ENCODE results near the gene MED20.

MED20 gene, protein sequence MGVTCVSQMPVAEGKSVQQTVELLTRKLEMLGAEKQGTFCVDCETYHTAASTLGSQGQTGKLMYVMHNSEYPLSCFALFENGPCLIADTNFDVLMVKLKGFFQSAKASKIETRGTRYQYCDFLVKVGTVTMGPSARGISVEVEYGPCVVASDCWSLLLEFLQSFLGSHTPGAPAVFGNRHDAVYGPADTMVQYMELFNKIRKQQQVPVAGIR

DNA sequence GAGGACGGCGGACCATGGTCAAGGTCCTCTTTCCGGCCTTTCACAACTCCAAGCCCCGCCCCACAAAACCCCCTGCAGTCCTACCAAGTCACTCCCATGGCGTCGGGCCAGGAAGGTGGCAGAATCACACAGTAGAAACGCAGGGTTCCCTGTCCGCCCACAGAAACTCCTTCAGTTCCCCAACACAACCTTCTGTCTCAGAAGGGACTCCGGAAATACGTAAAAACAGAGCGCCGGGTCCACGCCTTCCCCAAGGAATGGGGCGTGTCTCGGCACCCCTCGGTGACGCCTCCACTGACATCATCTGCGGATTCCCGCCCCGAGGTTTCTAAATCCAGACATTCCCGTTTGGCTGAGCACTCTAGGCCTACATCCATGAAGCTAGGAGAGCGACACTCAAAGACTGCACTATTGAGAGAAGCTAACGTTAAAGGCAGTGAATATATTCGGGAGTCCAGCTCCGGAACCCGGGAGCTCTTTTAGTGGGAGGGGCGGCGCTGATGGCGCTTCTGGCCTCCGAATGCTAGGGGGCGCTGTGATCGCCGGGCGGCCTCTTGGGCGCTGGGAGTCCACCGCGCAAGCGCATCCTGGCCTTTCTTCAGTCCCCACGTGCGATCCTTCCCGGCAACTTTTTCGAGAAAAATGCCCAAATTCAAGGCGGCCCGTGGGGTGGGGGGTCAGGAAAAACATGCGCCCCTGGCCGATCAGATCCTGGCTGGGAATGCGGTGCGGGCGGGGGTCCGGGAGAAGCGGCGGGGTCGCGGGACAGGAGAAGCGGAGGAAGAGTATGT lies at the start of gene MED20, which contains the start of gene BYSL:
MED20 (minus strand) TSS at position 219 of the 791 bp plus-strand sequence; CDS start at position 98, 121 bp downstream.
BYSL (plus strand) TSS at position 579 of the 791 bp plus-strand sequence; CDS start at position 643, 64 bp downstream.
- Mint-ChIP-seq H3K36me3 (ENCODE audit: low read depth) (peaks cover 29% of the 10 kb centered on the region), H3K4me1 (ENCODE audit: low read depth) (peaks cover 45% of the 10 kb centered on the region), H3K9me3 (no peaks in the 10 kb centered on the region), H3K27ac (peak within 1 kb of the TSS; percentile 99), H3K27me3 (ENCODE audit: low read depth) (no peaks in the 10 kb centered on the region), H3K4me3 (peak within 1 kb of the TSS; percentile 97)

DNA sequence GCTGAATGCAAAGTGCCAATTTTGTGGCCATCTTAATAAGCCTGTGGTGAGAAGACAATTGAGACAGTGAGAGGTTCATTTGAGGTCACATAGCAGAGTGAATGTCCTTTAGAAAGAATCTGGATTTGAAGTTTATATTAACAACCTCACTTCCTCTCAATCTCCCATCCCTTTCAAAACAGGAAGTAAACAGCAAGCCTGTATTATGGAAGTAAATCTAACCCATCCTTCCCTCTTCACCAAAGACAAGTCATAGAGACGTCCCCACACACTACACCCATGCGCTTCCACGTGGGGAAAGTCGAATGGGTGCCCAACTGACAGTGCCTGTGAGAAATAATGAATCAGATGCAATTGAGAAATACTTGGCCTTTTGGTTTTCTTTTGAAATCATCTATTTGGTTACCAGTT lies 49.5 kb upstream of the MED20 start:
- Mint-ChIP-seq H3K4me3 (peak overlapping the region; percentile 33), H3K27me3 (ENCODE audit: low read depth) (no peaks in the 10 kb centered on the region), H3K4me1 (ENCODE audit: low read depth) (peaks cover 19% of the 10 kb centered on the region), H3K36me3 (ENCODE audit: low read depth) (peaks cover 4% of the 10 kb centered on the region), H3K9me3 (no peaks in the 10 kb centered on the region), H3K27ac (peak overlapping the region; percentile 85)

DNA sequence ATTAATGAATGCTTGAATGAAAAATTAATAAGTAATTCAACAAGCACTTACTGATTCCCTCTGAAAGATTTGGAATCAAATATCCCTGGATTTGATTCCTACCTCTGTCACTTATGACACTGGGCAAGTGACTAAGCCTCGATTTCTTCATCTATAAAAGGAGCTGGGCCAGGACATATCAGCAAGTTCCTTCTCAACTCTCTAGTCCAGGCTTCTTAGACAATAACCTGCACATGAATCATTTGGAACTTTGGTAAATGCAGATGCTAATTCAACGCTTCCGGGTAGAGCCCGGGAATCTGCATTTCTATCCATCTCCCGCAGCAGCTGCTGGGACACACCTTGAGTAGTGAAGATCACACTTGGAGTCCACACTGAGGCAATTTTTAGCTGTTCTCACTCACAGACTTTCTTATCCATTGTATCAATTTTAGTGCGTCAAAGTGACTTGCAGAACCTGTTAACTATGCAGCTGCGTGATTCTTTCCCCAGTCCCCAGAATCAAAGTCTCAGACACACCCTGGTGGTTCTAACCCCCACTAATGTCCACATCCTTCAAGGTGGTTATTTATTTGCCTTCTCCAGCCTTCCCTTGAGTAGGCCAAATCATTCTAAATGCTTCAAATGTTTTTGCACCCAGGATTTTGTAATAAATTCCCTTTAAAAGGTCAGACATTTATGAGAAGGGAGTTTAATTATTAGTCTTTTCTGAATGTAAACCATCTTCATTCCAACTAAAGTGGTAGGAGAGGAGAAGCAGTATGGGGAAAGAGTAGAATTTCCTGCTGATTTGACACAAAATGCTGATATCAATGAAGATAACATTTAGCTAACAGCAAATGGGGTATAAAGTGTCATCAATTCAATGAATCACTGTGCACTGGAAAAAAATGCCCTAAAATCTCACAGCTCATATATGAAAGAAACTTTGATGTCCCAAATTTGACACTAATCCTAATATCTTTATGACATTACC lies 46.7 kb upstream of the MED20 start:
- H3K27ac Mint-ChIP-seq = no peak overlapping the region
- peaks cover 33% of the 10 kb centered on the region for H3K4me1 Mint-ChIP-seq (ENCODE audit: low read depth)

DNA sequence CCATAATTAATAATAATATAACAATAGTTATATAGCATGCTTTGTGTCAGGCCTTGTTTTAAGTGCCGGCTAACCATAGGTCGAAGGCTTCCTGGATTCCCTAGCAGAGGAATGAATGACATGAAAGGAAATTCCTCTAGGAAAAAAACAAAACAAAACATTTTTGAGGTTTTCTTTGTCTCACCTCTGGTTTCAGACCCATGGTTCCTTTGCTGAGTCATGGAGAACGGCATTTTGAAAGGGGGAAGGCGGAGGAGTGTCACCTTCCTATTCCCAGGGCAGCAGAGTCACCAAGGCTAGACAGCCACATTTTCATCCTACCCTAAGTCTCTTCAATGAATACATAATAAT lies 46.0 kb upstream of the MED20 start:
- H3K9me3 Mint-ChIP-seq = no peaks in the 10 kb centered on the region
- H3K4me1 Mint-ChIP-seq (ENCODE audit: low read depth) = peaks cover 35% of the 10 kb centered on the region
- no peak overlapping the region for H3K4me3 Mint-ChIP-seq
- H3K36me3 Mint-ChIP-seq (ENCODE audit: low read depth) = peaks cover 11% of the 10 kb centered on the region
- H3K27ac Mint-ChIP-seq = no peak overlapping the region
- H3K27me3 Mint-ChIP-seq (ENCODE audit: low read depth) = no peaks in the 10 kb centered on the region

More for the DNA sequence above, 46.7 kb upstream of the MED20 start:
- H3K4me3 Mint-ChIP-seq = no peak overlapping the region
- H3K36me3 Mint-ChIP-seq (ENCODE audit: low read depth) = peaks cover 11% of the 10 kb centered on the region
- no peaks in the 10 kb centered on the region for H3K27me3 Mint-ChIP-seq (ENCODE audit: low read depth)
- no peaks in the 10 kb centered on the region for H3K9me3 Mint-ChIP-seq

DNA sequence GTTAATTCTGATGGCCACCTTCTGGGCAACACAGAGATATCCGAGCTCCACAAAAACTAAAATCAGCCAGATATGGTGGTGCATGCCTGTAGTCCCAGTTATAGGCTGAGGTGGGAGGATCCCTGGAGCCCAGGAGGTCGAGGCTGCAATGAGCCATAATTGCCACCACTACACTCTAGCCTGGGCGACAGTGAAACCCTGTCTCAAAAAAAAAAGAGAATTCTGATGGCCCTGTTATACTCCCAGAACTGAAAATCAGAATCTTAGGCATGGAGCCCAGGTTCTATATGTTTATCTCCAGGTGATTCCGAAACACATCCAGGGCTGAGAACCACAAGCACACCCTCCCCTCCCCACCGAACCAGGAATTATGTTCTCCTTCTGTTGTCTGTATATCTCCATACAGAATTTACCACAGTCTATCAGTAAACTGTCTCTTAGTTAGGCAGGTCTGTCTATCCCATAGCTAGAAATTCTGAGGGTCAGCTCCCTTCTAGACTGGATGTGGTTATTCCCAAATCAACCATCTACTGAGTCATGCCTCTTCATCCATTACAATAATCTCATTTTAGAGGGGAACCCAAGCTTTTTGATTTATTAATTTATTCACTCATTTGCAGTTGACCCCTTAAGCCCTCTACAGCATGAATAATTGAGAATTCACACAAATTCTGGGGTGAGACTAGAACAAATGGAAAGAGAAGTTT lies 45.4 kb upstream of the MED20 start:
- Mint-ChIP-seq H3K9me3 (no peaks in the 10 kb centered on the region), H3K27me3 (ENCODE audit: low read depth) (no peaks in the 10 kb centered on the region), H3K4me1 (ENCODE audit: low read depth) (peaks cover 40% of the 10 kb centered on the region), H3K27ac (no peak overlapping the region), H3K36me3 (ENCODE audit: low read depth) (peaks cover 16% of the 10 kb centered on the region), H3K4me3 (no peak overlapping the region)

DNA sequence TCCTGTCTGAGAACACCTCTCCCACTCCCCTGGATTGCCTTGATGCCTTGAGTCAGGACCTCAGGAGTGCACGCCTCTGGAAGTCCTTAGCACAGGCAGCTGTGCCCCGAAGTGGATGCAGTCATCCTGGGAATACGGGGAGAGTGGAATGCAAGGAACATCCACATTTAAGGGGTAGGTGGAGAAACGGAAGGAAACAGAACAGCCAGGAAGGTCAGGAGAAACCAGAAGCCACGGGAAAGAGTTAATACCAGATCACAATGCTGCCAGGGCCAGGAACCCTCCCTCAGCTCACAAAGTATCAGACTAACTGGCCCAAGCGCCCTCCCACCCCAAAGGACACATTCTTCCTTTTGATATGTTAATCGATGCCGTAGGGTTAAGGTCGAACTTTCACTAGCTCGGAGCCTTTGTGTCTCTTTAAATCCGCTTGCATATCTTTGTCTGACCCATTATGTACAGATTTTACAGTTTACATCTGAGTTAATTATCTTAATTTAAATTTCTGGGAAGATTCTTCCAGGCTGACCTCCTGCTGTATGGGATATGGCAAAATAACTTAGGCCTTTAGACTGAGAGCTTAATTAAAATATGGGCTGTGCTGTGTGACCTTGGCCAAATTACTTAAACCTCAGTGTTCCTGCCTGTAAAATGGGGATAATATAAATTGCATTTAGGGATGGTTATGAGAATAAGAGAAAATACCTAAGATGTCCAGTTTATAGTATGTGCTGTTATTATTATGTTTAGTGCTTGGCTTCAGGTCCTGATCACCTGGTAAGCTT lies 44.7 kb upstream of the MED20 start:
- H3K36me3 Mint-ChIP-seq (ENCODE audit: low read depth) = peaks cover 15% of the 10 kb centered on the region
- no peaks in the 10 kb centered on the region for H3K9me3 Mint-ChIP-seq
- no peak overlapping the region for H3K4me3 Mint-ChIP-seq
- no peaks in the 10 kb centered on the region for H3K27me3 Mint-ChIP-seq (ENCODE audit: low read depth)
- no peak overlapping the region for H3K27ac Mint-ChIP-seq
- peaks cover 34% of the 10 kb centered on the region for H3K4me1 Mint-ChIP-seq (ENCODE audit: low read depth)

DNA sequence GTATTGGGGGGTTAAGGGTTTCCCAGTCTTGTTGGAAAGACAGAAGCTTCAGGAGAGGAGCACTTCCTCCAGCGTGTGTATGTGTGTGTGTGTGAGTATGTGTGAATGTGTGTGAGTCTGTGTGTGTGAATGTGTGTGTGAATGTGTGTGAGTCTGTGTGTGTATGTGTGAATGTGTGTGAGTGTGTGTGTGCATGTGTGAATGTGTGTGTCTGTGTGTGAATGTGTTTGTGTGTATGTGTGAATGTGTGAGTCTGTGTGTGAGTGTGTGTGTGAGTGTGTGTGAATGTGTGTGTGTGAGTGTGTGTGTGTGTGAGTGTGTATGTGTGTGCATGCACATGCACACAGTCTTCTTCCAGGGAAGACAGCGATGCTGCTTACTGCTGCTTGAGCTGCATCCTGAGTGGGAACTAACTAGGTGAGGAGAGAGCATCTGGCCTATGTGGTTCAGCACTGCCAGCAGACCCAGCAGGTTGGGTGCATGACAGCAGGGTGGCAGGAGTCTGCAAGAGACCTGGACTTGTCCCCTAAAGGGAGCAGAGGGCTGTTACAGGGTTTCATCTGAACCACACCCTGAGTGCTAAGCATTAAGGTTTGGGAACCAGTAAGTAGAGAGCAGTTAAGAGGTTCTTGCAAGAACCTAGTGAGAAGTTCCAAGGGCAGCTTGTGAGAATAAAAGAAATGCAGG lies 43.4 kb upstream of the MED20 start:
- peak overlapping the region; percentile 16 for H3K27ac Mint-ChIP-seq
- no peak overlapping the region for H3K4me3 Mint-ChIP-seq
- H3K4me1 Mint-ChIP-seq (ENCODE audit: low read depth) = peaks cover 30% of the 10 kb centered on the region
- no peaks in the 10 kb centered on the region for H3K27me3 Mint-ChIP-seq (ENCODE audit: low read depth)
- H3K36me3 Mint-ChIP-seq (ENCODE audit: low read depth) = peaks cover 12% of the 10 kb centered on the region
- no peaks in the 10 kb centered on the region for H3K9me3 Mint-ChIP-seq

DNA sequence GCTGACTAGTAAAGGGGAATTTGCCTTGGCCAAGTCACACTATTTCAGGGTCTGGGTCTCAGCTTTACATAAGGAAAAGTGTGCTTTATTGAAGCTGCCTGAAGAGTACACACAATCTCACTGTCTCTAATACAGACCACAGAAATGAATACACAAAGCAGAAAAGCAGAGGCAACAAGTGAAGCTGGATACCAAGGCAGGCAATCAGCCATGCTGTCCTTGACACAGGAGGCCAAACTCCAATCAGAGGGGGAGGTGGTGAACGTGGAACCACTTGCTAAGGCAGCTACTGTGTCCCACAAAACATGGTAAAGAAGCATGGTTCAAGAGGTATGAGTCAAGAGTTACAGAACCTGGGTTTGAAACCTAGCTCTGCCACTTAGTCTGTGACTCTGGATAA lies 42.4 kb upstream of the MED20 start:
- H3K27ac Mint-ChIP-seq = no peak overlapping the region
- H3K27me3 Mint-ChIP-seq (ENCODE audit: low read depth) = no peaks in the 10 kb centered on the region
- peaks cover 8% of the 10 kb centered on the region for H3K9me3 Mint-ChIP-seq
- H3K4me3 Mint-ChIP-seq = no peak overlapping the region
- H3K4me1 Mint-ChIP-seq (ENCODE audit: low read depth) = peaks cover 37% of the 10 kb centered on the region
- peaks cover 20% of the 10 kb centered on the region for H3K36me3 Mint-ChIP-seq (ENCODE audit: low read depth)

DNA sequence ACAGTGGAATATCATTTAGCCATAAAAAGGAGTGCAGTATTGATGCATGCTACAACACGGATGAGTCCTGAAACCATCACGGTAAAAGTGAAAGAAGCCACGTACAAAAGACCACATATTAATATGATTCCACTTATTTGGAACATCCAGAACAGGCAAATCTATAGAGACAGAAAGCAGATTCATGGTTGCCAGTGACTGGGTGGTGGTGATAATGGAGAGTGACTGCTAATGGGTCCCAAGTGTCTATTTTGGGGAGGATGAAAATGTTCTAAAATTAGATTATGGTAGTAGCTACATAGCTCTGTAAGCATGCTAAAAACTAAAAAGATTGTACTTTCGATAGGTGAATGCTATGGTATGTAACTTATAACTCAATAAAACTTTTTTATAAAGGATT lies 39.1 kb upstream of the MED20 start:
- Mint-ChIP-seq H3K27me3 (ENCODE audit: low read depth) (no peaks in the 10 kb centered on the region), H3K36me3 (ENCODE audit: low read depth) (peaks cover 20% of the 10 kb centered on the region), H3K27ac (no peak overlapping the region), H3K9me3 (peaks cover 9% of the 10 kb centered on the region), H3K4me1 (ENCODE audit: low read depth) (peaks cover 33% of the 10 kb centered on the region), H3K4me3 (no peak overlapping the region)

DNA sequence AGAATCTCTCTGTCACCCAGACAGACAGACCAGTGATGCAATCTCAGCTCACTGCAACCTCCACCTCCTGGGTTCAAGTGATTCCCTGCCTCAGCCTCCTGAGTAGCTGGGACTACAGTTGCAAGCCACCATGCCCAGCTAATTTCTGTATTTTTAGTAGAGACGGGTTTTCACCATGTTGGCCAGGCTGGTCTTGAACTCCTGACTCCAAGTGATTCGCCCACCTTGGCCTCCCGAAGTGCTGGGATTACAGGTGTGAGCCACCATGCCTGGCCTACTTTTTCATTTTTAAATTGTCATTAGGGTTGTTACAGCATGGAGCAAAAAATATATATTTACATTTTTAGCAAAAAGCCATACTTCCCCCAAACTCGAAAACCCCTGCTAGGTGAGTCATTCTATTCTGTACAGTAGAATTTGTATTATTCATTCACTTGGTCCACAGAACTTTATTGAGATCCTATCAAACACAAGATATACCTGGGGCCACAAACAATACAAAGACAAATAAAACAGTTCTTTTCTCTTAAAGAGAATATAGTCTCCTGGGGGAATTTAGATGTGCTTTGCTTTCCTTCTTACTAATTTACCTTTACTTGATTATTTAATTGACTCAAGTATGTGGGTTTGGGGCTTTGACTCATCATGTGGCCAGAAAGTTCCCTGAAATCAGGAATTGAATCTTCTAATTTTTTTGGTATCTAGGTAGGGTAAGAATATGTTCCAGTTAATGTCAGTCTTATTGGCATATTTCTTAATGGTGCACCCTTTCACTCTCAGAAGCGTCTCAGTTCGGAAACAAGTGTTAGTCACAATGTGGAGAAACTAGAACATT lies 37.3 kb upstream of the MED20 start:
- H3K27ac Mint-ChIP-seq = peak overlapping the region; percentile 71
- H3K36me3 Mint-ChIP-seq (ENCODE audit: low read depth) = peaks cover 15% of the 10 kb centered on the region
- H3K4me1 Mint-ChIP-seq (ENCODE audit: low read depth) = peaks cover 23% of the 10 kb centered on the region
- H3K27me3 Mint-ChIP-seq (ENCODE audit: low read depth) = no peaks in the 10 kb centered on the region
- peak overlapping the region; percentile 22 for H3K4me3 Mint-ChIP-seq
- peaks cover 9% of the 10 kb centered on the region for H3K9me3 Mint-ChIP-seq

DNA sequence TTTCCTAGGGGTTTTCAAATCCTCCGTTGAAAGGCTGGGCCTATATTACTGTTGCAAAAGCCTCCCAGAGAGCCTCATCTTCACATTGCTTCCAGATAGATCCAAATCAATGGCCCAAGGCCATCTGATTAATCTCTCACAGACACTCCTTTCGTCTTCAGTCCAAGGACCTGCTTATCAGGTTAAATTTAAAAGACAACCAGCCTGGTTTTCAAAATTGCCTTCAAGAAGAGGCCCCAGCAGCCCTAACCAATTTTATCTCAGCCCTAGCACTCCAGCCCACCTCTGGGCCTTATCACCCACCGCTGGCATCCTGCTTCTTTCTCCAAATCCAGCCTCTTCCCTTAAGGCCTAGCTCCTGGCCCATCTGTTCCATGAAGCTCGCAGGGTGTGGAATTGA lies 36.2 kb upstream of the MED20 start:
- H3K27ac Mint-ChIP-seq = no peak overlapping the region

DNA sequence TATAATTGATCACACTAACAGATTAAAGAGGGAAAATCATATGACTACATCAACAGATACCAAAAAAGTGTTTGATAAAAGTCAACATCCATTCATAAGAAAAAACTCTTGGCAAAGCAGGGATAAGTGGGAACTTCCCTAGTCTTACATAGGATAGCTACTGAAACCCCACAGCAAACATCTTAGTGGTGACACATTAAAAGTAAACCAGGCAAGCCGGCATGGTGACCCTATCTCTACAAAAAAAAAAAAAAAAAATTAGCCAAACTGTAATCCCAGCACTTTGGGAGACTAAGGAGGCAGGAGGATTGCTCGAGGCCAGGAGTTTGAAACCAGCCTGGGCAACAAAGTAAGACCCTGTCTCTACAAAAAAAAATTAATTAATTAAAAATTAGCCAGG lies 34.5 kb upstream of the MED20 start:
- H3K36me3 Mint-ChIP-seq (ENCODE audit: low read depth) = peaks cover 10% of the 10 kb centered on the region
- no peaks in the 10 kb centered on the region for H3K27me3 Mint-ChIP-seq (ENCODE audit: low read depth)
- H3K4me3 Mint-ChIP-seq = no peak overlapping the region
- no peak overlapping the region for H3K27ac Mint-ChIP-seq
- peaks cover 9% of the 10 kb centered on the region for H3K9me3 Mint-ChIP-seq
- peaks cover 12% of the 10 kb centered on the region for H3K4me1 Mint-ChIP-seq (ENCODE audit: low read depth)

More for the DNA sequence above, 36.2 kb upstream of the MED20 start:
- Mint-ChIP-seq H3K27me3 (ENCODE audit: low read depth) (no peaks in the 10 kb centered on the region), H3K9me3 (peaks cover 9% of the 10 kb centered on the region), H3K36me3 (ENCODE audit: low read depth) (peaks cover 13% of the 10 kb centered on the region), H3K4me3 (no peak overlapping the region), H3K4me1 (ENCODE audit: low read depth) (peaks cover 20% of the 10 kb centered on the region)

Measured in T-helper 1 cell treated with Interleukin-12 subunit alpha and Interleukin-12 subunit beta and Interleukin-4 antibody, amounts not matched to agents 30 μg/mL and 1 μg/mL, for 36 hours (primary cell).